Progenitor cell of endocrine pancreas (in vitro differentiated cells): Measurements from ENCODE around the gene NCOA1. TPM values are rescaled to one million over a fixed set of nuclear protein-coding genes. Genes with fewer than 3 reads are reported as not detected.
A peak's percentile ranks its signal among the peaks of the same experiment; 100 is the strongest.

Experiments
- DNase-seq: peaks from one replicate; pipeline ENCODE4 v3.0.0; 2021; ENCODE audit warnings: low spot score; ENCODE audit not compliant: unreplicated experiment
- H3K27ac Mint-ChIP-seq: 2 replicates; pipeline ENCODE4 v1.8.0; 2021; ENCODE audit warnings: mild to moderate bottlenecking, moderate library complexity, mixed read lengths
- H3K27me3 Mint-ChIP-seq: 2 replicates; pipeline ENCODE4 v1.8.0; 2021; ENCODE audit warnings: mixed read lengths
- H3K36me3 Mint-ChIP-seq: 2 replicates; pipeline ENCODE4 v1.8.0; 2022; ENCODE audit warnings: mixed read lengths; ENCODE audit not compliant: insufficient read depth
- H3K4me1 Mint-ChIP-seq: 2 replicates; pipeline ENCODE4 v1.8.0; 2021; ENCODE audit warnings: low read depth, mixed read lengths
- H3K4me3 Mint-ChIP-seq: 2 replicates; pipeline ENCODE4 v1.8.0; 2021; ENCODE audit warnings: low read depth, mild to moderate bottlenecking, moderate library complexity, mixed read lengths
- H3K9me3 Mint-ChIP-seq: 2 replicates; pipeline ENCODE4 v1.8.0; 2021; ENCODE audit warnings: low read depth, mixed read lengths
- CTCF ChIP-seq: fragments of 200-600 bp; sonication (generic); IDR thresholded peaks from one replicate; pipeline ENCODE4 v1.5.0; 2021; ENCODE audit warnings: antibody characterized with exemption, mild to moderate bottlenecking; ENCODE audit not compliant: unreplicated experiment
- total RNA-seq: library from RNA; stranded (reverse); gene quantifications from 2 replicates; pipeline ENCODE4 v1.2.1, GENCODE V29; 2021

Gene NCOA1
- total RNA-seq, 1 donor from 2014 or later: 32.3 TPM

GRCh38 chr2:24712296-24712695 lies 221.2 kb downstream of the NCOA1 start:
- DNase-seq: no peak
- Mint-ChIP-seq H3K36me3 (peaks cover 33% of the 10 kb centered on the region), H3K27me3 (no peaks in the 10 kb centered on the region), H3K4me1 (peaks cover 1% of the 10 kb centered on the region), H3K4me3 (no peak overlapping the region), H3K27ac (no peak overlapping the region), H3K9me3 (peaks cover 5% of the 10 kb centered on the region)
- TF ChIP-seq CTCF: no peak

GRCh38 chr2:24717263-24717951 lies 226.4 kb downstream of the NCOA1 start:
- no peak overlapping the region for H3K27ac Mint-ChIP-seq
- peaks cover 2% of the 10 kb centered on the region for H3K4me1 Mint-ChIP-seq
- no peak for TF ChIP-seq CTCF
- H3K4me3 Mint-ChIP-seq: no peak overlapping the region
- no peak for DNase-seq
- no peaks in the 10 kb centered on the region for H3K27me3 Mint-ChIP-seq
- H3K36me3 Mint-ChIP-seq: peaks cover 30% of the 10 kb centered on the region
- H3K9me3 Mint-ChIP-seq: peaks cover 5% of the 10 kb centered on the region

GRCh38 chr2:24720310-24720709 lies 229.3 kb downstream of the NCOA1 start:
- Mint-ChIP-seq H3K4me3 (no peak overlapping the region), H3K4me1 (peaks cover 2% of the 10 kb centered on the region), H3K27me3 (no peaks in the 10 kb centered on the region), H3K9me3 (peaks cover 5% of the 10 kb centered on the region), H3K27ac (no peak overlapping the region), H3K36me3 (peaks cover 18% of the 10 kb centered on the region)
- no peak for DNase-seq
- TF ChIP-seq CTCF: no peak

DNA sequence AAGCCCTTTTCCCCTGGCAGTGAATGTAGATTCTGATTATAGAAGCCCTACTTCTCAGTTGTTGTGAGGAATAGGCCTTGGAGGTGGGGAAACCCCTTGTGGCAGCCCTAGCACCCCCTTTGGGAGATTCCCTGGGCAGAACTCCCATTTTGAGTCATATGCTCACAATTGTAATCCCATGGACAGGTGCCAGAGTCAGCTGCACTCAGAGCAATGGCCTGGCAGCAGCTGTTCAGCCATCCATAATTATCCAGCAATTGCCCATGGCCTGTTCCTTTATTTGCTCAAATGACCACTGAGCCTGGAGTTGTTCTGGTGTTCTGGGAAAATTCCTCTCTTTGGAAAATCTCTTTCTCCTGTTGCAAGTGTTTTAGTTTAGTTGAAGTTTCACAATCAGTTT lies 230.4 kb downstream of the NCOA1 start:
- Mint-ChIP-seq H3K9me3 (peaks cover 5% of the 10 kb centered on the region), H3K4me1 (peaks cover 2% of the 10 kb centered on the region), H3K27ac (peak overlapping the region; percentile 6), H3K36me3 (peaks cover 14% of the 10 kb centered on the region), H3K27me3 (no peaks in the 10 kb centered on the region), H3K4me3 (no peak overlapping the region)
- DNase-seq: no peak
- TF ChIP-seq CTCF: no peak

- no peaks in the 10 kb centered on the region for H3K27me3 Mint-ChIP-seq
- DNase-seq: no peak
- H3K9me3 Mint-ChIP-seq: no peaks in the 10 kb centered on the region
- no peak overlapping the region for H3K27ac Mint-ChIP-seq
- H3K36me3 Mint-ChIP-seq: peaks cover 6% of the 10 kb centered on the region
- H3K4me3 Mint-ChIP-seq: no peak overlapping the region
- peaks cover 2% of the 10 kb centered on the region for H3K4me1 Mint-ChIP-seq
- TF ChIP-seq CTCF: no peak
These were observed 231.2 kb downstream of the NCOA1 start for GRCh38 chr2:24722141-24722790.
